Measurements from ENCODE around the gene ZCCHC7.

DNA sequence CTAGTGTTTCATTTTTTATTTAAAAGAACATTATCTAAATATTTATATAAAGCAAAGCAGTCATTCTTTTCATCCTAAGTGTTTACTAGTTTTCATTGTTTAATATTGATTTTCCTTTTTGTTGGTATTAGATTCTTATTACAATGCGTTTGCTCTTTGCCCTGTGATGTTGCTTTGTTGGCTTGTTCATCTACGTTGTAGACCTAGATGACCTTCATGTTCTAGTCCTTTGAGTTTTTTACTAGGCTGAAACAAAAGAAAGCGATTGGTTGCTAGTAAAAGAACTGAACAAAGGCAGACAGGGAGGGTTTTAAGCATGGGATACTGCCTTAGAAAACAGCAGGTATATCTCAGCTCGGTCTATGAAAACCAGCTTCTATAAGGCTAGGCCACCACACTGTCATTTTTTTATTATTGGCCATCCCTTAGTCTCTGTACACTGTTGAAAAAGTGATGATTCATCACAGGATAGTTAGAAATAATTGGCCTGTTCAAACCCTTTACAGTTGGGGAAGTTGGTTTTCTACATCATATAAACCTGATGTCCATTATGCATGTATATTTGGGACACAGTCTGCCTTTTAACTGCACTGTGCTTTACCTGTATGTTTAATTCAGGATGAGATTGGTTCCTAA is 119.0 kb downstream of the ZCCHC7 start:
- TF ChIP-seq, protein P1, sequence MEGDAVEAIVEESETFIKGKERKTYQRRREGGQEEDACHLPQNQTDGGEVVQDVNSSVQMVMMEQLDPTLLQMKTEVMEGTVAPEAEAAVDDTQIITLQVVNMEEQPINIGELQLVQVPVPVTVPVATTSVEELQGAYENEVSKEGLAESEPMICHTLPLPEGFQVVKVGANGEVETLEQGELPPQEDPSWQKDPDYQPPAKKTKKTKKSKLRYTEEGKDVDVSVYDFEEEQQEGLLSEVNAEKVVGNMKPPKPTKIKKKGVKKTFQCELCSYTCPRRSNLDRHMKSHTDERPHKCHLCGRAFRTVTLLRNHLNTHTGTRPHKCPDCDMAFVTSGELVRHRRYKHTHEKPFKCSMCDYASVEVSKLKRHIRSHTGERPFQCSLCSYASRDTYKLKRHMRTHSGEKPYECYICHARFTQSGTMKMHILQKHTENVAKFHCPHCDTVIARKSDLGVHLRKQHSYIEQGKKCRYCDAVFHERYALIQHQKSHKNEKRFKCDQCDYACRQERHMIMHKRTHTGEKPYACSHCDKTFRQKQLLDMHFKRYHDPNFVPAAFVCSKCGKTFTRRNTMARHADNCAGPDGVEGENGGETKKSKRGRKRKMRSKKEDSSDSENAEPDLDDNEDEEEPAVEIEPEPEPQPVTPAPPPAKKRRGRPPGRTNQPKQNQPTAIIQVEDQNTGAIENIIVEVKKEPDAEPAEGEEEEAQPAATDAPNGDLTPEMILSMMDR (IDR thresholded peaks at IDR 0.05), result no peak
- TF ChIP-seq ESRRA (IDR thresholded peaks at IDR 0.05; ENCODE audit: borderline replicate concordance, low read length) (no peak), ZC3H11A (IDR thresholded peaks at IDR 0.05) (no peak), EP300 (IDR thresholded peaks at IDR 0.05) (no peak), SMC3 (IDR thresholded peaks at IDR 0.05) (no peak)
